Kidney epithelial cell (primary cell): ENCODE results near the gene MAP3K4. TPM values are rescaled to one million over a fixed set of nuclear protein-coding genes. Genes with fewer than 3 reads are reported as not detected.

ENCODE experiments used
- DNase-seq: peaks from one replicate; pipeline ENCODE4 v3.0.0-alpha.2; 2010; ENCODE audit warnings: low read depth
- H3K27me3 ChIP-seq: 2 replicates; pipeline ENCODE4 v1.6.0; 2011; ENCODE audit warnings: low read length; ENCODE audit not compliant: control insufficient read depth, insufficient read depth
- H3K36me3 ChIP-seq: 2 replicates; pipeline ENCODE4 v1.5.1; 2011; ENCODE audit warnings: low read length; ENCODE audit not compliant: control insufficient read depth, insufficient read depth
- H3K4me3 ChIP-seq: 2 replicates; pipeline ENCODE4 v1.5.1; 2011; ENCODE audit warnings: low read depth, mild to moderate bottlenecking, control low read depth, low read length
- CTCF ChIP-seq: IDR thresholded peaks from 2 replicates; pipeline ENCODE4 v1.5.1; 2011; ENCODE audit warnings: mild to moderate bottlenecking, moderate library complexity, low read length, control low read depth, inconsistent platforms; ENCODE audit not compliant: insufficient read depth, poor library complexity, severe bottlenecking
- total RNA-seq: library from RNA; depleted of rRNA; stranded (reverse); fragments of >200 nt; gene quantifications from 2 replicates; pipeline ENCODE4 v1.2.3, GENCODE V29; 2015

The MAP3K4 gene
- total RNA-seq, 1 donor from 2014 or later: 22.5 TPM

GRCh38 chr6:161140554-161140875 lies 148.9 kb downstream of the MAP3K4 start:
- Histone ChIP-seq H3K4me3 (no peak overlapping the region), H3K27me3 (no peaks in the 10 kb centered on the region), H3K36me3 (peaks cover 2% of the 10 kb centered on the region)
- DNase-seq: no peak
- no peak for TF ChIP-seq CTCF

- TF ChIP-seq CTCF: no peak
Observed at GRCh38 chr6:161141173-161141572, 149.6 kb downstream of the MAP3K4 start.

GRCh38 chr6:161142957-161143296 lies 151.4 kb downstream of the MAP3K4 start:
- H3K27me3 ChIP-seq: no peaks in the 10 kb centered on the region
- no peak overlapping the region for H3K4me3 ChIP-seq
- peaks cover 2% of the 10 kb centered on the region for H3K36me3 ChIP-seq
- TF ChIP-seq CTCF: no peak
- no peak for DNase-seq

More at GRCh38 chr6:161141173-161141572, 149.6 kb downstream of the MAP3K4 start:
- H3K4me3 ChIP-seq: no peak overlapping the region
- no peaks in the 10 kb centered on the region for H3K27me3 ChIP-seq
- no peak for DNase-seq
- peaks cover 2% of the 10 kb centered on the region for H3K36me3 ChIP-seq

- DNase-seq: no peak
- Histone ChIP-seq H3K4me3 (no peak overlapping the region), H3K27me3 (no peaks in the 10 kb centered on the region), H3K36me3 (peaks cover 2% of the 10 kb centered on the region)
- TF ChIP-seq CTCF: no peak
Observed at GRCh38 chr6:161143663-161144430, 152.3 kb downstream of the MAP3K4 start.

- H3K27me3 ChIP-seq: no peaks in the 10 kb centered on the region
- H3K36me3 ChIP-seq: no peaks in the 10 kb centered on the region
- no peak overlapping the region for H3K4me3 ChIP-seq
- no peak for DNase-seq
- TF ChIP-seq CTCF: no peak
Observed at GRCh38 chr6:161150136-161150535, 158.6 kb downstream of the MAP3K4 start.

- DNase-seq: no peak
- Histone ChIP-seq H3K4me3 (no peak overlapping the region), H3K36me3 (no peaks in the 10 kb centered on the region), H3K27me3 (no peaks in the 10 kb centered on the region)
- no peak for TF ChIP-seq CTCF
Observed at GRCh38 chr6:161150566-161150965, 159.0 kb downstream of the MAP3K4 start.
